Smooth muscle cell (in vitro differentiated cells): Measurements from ENCODE around the gene HS6ST2. TPM values are rescaled to one million over a fixed set of nuclear protein-coding genes. Genes with fewer than 3 reads are reported as not detected.
A peak's percentile ranks its signal among the peaks of the same experiment; 100 is the strongest.

Experiments
- DNase-seq: peaks from one replicate; lab custom pipeline; 2025; ENCODE audit not compliant: unreplicated experiment; lab: John Stamatoyannopoulos, UW
- H2AFZ ChIP-seq: fragments of 200-600 bp; sonication (generic); 2 replicates; pipeline ENCODE4 v1.6.0; 2016; ENCODE audit warnings: antibody characterized with exemption, low read depth, mild to moderate bottlenecking
- H3F3A ChIP-seq: fragments of 200-600 bp; sonication (generic); 2 replicates; pipeline ENCODE4 v1.6.0; 2017; ENCODE audit warnings: antibody characterized with exemption, low read depth
- H3K27ac ChIP-seq: fragments of 200-600 bp; sonication (generic); 2 replicates; pipeline ENCODE4 v1.5.1; 2016; ENCODE audit warnings: low read depth, mild to moderate bottlenecking
- H3K27me3 ChIP-seq: fragments of 200-600 bp; sonication (generic); 2 replicates; pipeline ENCODE4 v1.6.1; 2016; ENCODE audit warnings: low read depth, mild to moderate bottlenecking
- H3K36me3 ChIP-seq: fragments of 200-600 bp; sonication (generic); 2 replicates; pipeline ENCODE4 v1.5.1; 2016; ENCODE audit warnings: low read depth
- H3K4me1 ChIP-seq: fragments of 200-600 bp; sonication (generic); 2 replicates; pipeline ENCODE4 v1.5.1; 2016; ENCODE audit warnings: low read depth
- H3K4me2 ChIP-seq: fragments of 200-600 bp; sonication (generic); 2 replicates; pipeline ENCODE4 v1.6.0; 2016; ENCODE audit warnings: mild to moderate bottlenecking
- H3K4me3 ChIP-seq: fragments of 200-600 bp; sonication (generic); 2 replicates; pipeline ENCODE4 v1.5.1; 2016; ENCODE audit warnings: mild to moderate bottlenecking
- H3K79me2 ChIP-seq: fragments of 200-600 bp; sonication (generic); 2 replicates; pipeline ENCODE4 v1.6.0; 2016; ENCODE audit warnings: low read depth, mild to moderate bottlenecking
- H3K9ac ChIP-seq: fragments of 200-600 bp; sonication (generic); 2 replicates; pipeline ENCODE4 v1.6.0; 2016; ENCODE audit warnings: low read depth
- H3K9me3 ChIP-seq: fragments of 200-600 bp; sonication (generic); replicated peaks from 2 replicates; pipeline ENCODE4 v1.5.1; 2016; ENCODE audit warnings: low read depth
- H4K20me1 ChIP-seq: fragments of 200-600 bp; sonication (generic); 2 replicates; pipeline ENCODE4 v1.6.0; 2016; ENCODE audit warnings: low read depth
- WGBS: methylation state at CpG from one replicate; pipeline ENCODE4 v1.1.7; 2016; ENCODE audit warnings: low lambda C conversion rate; 5-methylcytosine and 5-hydroxymethylcytosine counted together
- polyA plus RNA-seq: library from polyadenylated mRNA; unstranded; fragments of >200 nt; fragmentation: Nextera tagmentation; extraction: Ambion mirVana; gene quantifications from 2 replicates; pipeline ENCODE4 v1.2.1, GENCODE V29; 2016
- total RNA-seq: library from RNA; depleted of rRNA; stranded (reverse); fragments of >200 nt; gene quantifications from 2 replicates; pipeline ENCODE4 v1.2.3, GENCODE V29; 2014
- TF ChIP-seq, protein P1 (sequence below): fragments of 200-600 bp; sonication (generic); IDR thresholded peaks from 2 replicates; pipeline ENCODE4 v1.5.1; 2017; ENCODE audit warnings: borderline replicate concordance, mild to moderate bottlenecking, antibody characterized with exemption; ENCODE audit not compliant: insufficient read depth, poor library complexity, severe bottlenecking

The HS6ST2 gene
- total and polyA plus RNA-seq, 2 experiments from 2014 or later = 12.7 to 13.3 TPM

GRCh38 chrX:132908891-132909290, 49.5 kb downstream of the HS6ST2 start:
- H3K9ac ChIP-seq = no peak overlapping the region
- no peaks in the 10 kb centered on the region for H3K9me3 ChIP-seq
- H4K20me1 ChIP-seq = no peaks in the 10 kb centered on the region
- DNase-seq = no peak
- TF ChIP-seq, protein P1, sequence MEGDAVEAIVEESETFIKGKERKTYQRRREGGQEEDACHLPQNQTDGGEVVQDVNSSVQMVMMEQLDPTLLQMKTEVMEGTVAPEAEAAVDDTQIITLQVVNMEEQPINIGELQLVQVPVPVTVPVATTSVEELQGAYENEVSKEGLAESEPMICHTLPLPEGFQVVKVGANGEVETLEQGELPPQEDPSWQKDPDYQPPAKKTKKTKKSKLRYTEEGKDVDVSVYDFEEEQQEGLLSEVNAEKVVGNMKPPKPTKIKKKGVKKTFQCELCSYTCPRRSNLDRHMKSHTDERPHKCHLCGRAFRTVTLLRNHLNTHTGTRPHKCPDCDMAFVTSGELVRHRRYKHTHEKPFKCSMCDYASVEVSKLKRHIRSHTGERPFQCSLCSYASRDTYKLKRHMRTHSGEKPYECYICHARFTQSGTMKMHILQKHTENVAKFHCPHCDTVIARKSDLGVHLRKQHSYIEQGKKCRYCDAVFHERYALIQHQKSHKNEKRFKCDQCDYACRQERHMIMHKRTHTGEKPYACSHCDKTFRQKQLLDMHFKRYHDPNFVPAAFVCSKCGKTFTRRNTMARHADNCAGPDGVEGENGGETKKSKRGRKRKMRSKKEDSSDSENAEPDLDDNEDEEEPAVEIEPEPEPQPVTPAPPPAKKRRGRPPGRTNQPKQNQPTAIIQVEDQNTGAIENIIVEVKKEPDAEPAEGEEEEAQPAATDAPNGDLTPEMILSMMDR = no peak
- H3K4me2 ChIP-seq = no peak overlapping the region
- H3K27me3 ChIP-seq = no peaks in the 10 kb centered on the region
- no peaks in the 10 kb centered on the region for H3K36me3 ChIP-seq
- no peak overlapping the region for H3K4me3 ChIP-seq
- H2AFZ ChIP-seq = no peak overlapping the region
- H3K79me2 ChIP-seq = no peaks in the 10 kb centered on the region
- no peaks in the 10 kb centered on the region for H3F3A ChIP-seq
- peaks cover 9% of the 10 kb centered on the region for H3K4me1 ChIP-seq
- peak overlapping the region; percentile 18 for H3K27ac ChIP-seq

- H3K9ac ChIP-seq = no peak overlapping the region
- 90% methylated on average over 1 of the region's 1 CpG for WGBS
- no peaks in the 10 kb centered on the region for H3K27me3 ChIP-seq
- H3K9me3 ChIP-seq = no peaks in the 10 kb centered on the region
- H3K27ac ChIP-seq = no peak overlapping the region
- no peaks in the 10 kb centered on the region for H3K4me1 ChIP-seq
- no peaks in the 10 kb centered on the region for H4K20me1 ChIP-seq
- no peaks in the 10 kb centered on the region for H3K79me2 ChIP-seq
- H3K4me3 ChIP-seq = no peak overlapping the region
- no peak overlapping the region for H2AFZ ChIP-seq
- H3K4me2 ChIP-seq = no peak overlapping the region
- H3K36me3 ChIP-seq = no peaks in the 10 kb centered on the region
- no peak for DNase-seq
- no peaks in the 10 kb centered on the region for H3F3A ChIP-seq
- TF ChIP-seq, protein P1 = no peak
These were observed 57.7 kb downstream of the HS6ST2 start for GRCh38 chrX:132900633-132901293.

DNA sequence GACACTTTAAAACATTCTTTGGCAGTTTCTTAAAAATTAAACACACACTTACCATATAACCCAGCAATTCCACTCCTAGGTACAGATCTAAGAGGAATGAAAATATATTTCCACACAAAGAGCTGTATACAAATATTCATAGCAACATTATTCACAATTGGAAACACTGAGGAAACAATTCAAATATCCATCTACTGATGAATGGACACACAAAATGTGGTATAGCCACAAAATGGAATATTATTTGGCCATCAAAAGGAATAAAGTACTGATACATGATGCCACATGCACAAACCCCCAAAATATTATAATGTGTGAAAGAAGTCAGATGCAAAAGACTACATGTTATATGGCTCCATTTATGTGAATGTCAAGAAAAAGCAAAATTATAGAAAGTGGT, 70.9 kb downstream of the HS6ST2 start:
- H3K9ac ChIP-seq = no peak overlapping the region
- H2AFZ ChIP-seq = no peak overlapping the region

More for the DNA sequence above, 70.9 kb downstream of the HS6ST2 start:
- H4K20me1 ChIP-seq = no peaks in the 10 kb centered on the region
- TF ChIP-seq, protein P1 = no peak
- H3K36me3 ChIP-seq = no peaks in the 10 kb centered on the region
- peaks cover 9% of the 10 kb centered on the region for H3K9me3 ChIP-seq
- H3K27ac ChIP-seq = no peak overlapping the region
- no peaks in the 10 kb centered on the region for H3K79me2 ChIP-seq
- no peak for DNase-seq
- H3K4me3 ChIP-seq = no peak overlapping the region
- H3F3A ChIP-seq = no peaks in the 10 kb centered on the region
- no peaks in the 10 kb centered on the region for H3K27me3 ChIP-seq
- H3K4me2 ChIP-seq = no peak overlapping the region
- H3K4me1 ChIP-seq = no peaks in the 10 kb centered on the region
